Measurements from ENCODE around the gene P3H4.
"Not testable (repeated sequence)": the region's sequence is repeated elsewhere in the genome, so short reads cannot be mapped to it uniquely, and the experiment has no call there.

DNA sequence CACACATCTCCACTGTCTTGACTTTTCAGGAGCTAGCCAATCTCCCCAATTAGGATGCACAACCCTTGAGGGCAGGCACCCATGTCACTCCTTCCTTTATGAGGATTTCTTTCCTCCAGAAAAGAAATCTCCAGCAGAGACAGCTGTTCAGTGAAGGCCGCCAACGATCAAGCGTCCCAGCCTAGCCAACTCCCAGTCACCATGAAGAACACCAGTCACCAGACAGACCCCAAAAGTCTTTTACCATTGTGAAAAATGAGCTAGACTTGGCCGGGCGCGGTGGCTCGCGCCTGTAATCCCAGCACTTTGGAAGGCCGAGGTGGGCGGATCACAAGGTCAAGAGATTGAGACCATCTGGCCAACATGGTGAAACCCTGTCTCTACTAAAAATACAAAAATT lies 18.2 kb upstream of the P3H4 start:
- TF ChIP-seq POLR2AphosphoS5, POLR2A, TAF1 (IDR thresholded peaks at IDR 0.05; ENCODE audit: low read depth, low read length): not testable (repeated sequence)

Measured in GM12891 (cell line).